ENCODE results near the gene PTGFRN.

The PTGFRN gene

GRCh38 chr1:117000142-117000541, 90.4 kb downstream of the PTGFRN start:
- CTCF ChIA-PET: no interaction called here
- no peak for TF ChIP-seq CTCF (IDR thresholded peaks at IDR 0.05; ENCODE audit: insufficient read depth, low read length, missing control alignments)

GRCh38 chr1:117001254-117001927, 91.7 kb downstream of the PTGFRN start, which contains the start of gene CD101:
CD101 (plus strand) TSS chr1:117001760; CDS start chr1:117001818, 58 bp downstream.
- no peak for TF ChIP-seq CTCF (IDR thresholded peaks at IDR 0.05; ENCODE audit: insufficient read depth, low read length, missing control alignments)
- no peak within 1 kb of the TSS for H3K4me3 ChIP-seq (ENCODE audit: low read depth, low read length)
- ChIA-PET POLR2A (interaction anchor here (0.6 kb wide), 1 partner anchor 1249 kb away, joined by 3 read pairs; no protein-coding TSS in a partner anchor), CTCF (no interaction called here)
- DNase-seq (ENCODE audit: low read depth, low spot score): no peak

More at GRCh38 chr1:117000142-117000541, 90.4 kb downstream of the PTGFRN start:
- DNase-seq (ENCODE audit: low read depth, low spot score): no peak
- no peak overlapping the region for H3K4me3 ChIP-seq (ENCODE audit: low read depth, low read length)
- POLR2A ChIA-PET: no interaction called here

GRCh38 chr1:117003223-117003875, 93.6 kb downstream of the PTGFRN start:
- CTCF ChIA-PET: interaction anchor here (0.7 kb wide), 1 partner anchor 278 kb away, joined by 3 read pairs; no protein-coding TSS in a partner anchor
- H3K4me3 ChIP-seq (ENCODE audit: low read depth, low read length): no peak overlapping the region
- DNase-seq (ENCODE audit: low read depth, low spot score): no peak
- POLR2A ChIA-PET: no interaction called here
- TF ChIP-seq CTCF (IDR thresholded peaks at IDR 0.05; ENCODE audit: insufficient read depth, low read length, missing control alignments): no peak

- H3K4me3 ChIP-seq (ENCODE audit: low read depth, low read length): no peak overlapping the region
- CTCF ChIA-PET: no interaction called here
These were observed 98.0 kb downstream of the PTGFRN start for GRCh38 chr1:117007719-117008013.

GRCh38 chr1:117008656-117009055, 98.9 kb downstream of the PTGFRN start:
- CTCF ChIA-PET: no interaction called here

More at GRCh38 chr1:117007719-117008013, 98.0 kb downstream of the PTGFRN start:
- DNase-seq (ENCODE audit: low read depth, low spot score): no peak
- POLR2A ChIA-PET: no interaction called here
- TF ChIP-seq CTCF (IDR thresholded peaks at IDR 0.05; ENCODE audit: insufficient read depth, low read length, missing control alignments): no peak

More at GRCh38 chr1:117008656-117009055, 98.9 kb downstream of the PTGFRN start:
- TF ChIP-seq CTCF (IDR thresholded peaks at IDR 0.05; ENCODE audit: insufficient read depth, low read length, missing control alignments): no peak
- POLR2A ChIA-PET: no interaction called here
- DNase-seq (ENCODE audit: low read depth, low spot score): no peak
- no peak overlapping the region for H3K4me3 ChIP-seq (ENCODE audit: low read depth, low read length)

Data from AG04449 (cell line).